D721Med (cell line): ENCODE data around the gene PNISR.

Source experiments
- DNase-seq: peaks from one replicate; pipeline ENCODE4 v3.0.0; 2011; ENCODE audit warnings: low spot score; ENCODE audit not compliant: insufficient read length
- FAIRE-seq: peaks from 2 replicates; lab custom pipeline; 2011; peaks lifted over from hg19 to GRCh38; lab: Jason Lieb, UNC
- CTCF ChIP-seq: IDR thresholded peaks from 2 replicates; pipeline ENCODE4 v1.5.1; 2012; ENCODE audit warnings: mild to moderate bottlenecking, control low read depth; ENCODE audit not compliant: insufficient read depth; ENCODE audit errors: missing control alignments

The PNISR gene

DNA sequence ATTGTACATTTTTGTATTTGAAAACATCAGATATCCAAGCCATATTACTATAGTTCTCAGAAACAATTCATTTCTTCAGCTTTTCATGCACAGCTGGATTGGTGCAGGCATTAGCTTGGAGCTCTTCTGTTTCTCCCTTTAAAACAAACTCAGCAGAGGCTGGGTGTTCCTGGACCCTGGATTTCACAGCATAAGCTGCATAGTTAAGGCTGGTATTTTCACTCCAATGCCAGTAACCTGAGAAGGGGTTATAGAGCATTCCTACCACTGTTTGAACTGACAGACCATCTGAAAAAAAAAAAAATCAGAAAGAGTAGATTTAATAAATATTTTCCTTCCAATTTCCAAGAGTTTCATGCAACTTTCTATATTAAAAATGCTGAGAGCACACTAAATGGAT lies 55.6 kb downstream of the PNISR start:
- DNase-seq (no peak), FAIRE-seq (no peak)
- no peak for TF ChIP-seq CTCF

DNA sequence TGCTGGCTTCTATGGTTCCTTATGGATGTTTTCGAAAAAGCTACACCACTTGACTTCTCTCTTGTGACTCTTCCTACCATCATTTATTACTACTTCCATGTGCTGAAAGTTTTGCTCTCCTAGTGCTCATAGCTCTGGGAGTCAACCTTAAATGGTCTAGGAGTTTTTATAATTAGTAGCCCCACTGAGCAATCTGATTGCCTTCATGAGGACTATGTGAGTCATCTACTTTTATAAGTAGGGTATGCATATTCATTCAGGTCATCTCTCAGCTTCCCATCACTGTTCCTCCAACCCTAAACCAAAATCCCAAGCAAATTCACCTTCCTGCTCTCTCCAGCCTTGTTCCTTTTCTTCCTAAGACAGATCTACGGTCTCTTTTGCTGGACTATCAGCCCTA lies 58.3 kb downstream of the PNISR start:
- no peak for TF ChIP-seq CTCF
- DNase-seq (no peak), FAIRE-seq (no peak)

- FAIRE-seq (no peak), DNase-seq (no peak)
- no peak for TF ChIP-seq CTCF
Measured at GRCh38 chr6:99364026-99364425, 61.1 kb downstream of the PNISR start.

GRCh38 chr6:99362678-99363268 lies 62.3 kb downstream of the PNISR start:
- no peak for TF ChIP-seq CTCF
- DNase-seq (no peak), FAIRE-seq (no peak)

- TF ChIP-seq CTCF, result no peak
- FAIRE-seq (no peak), DNase-seq (no peak)
Measured at GRCh38 chr6:99359800-99360199, 65.3 kb downstream of the PNISR start.

- TF ChIP-seq CTCF, result no peak
- no peak for FAIRE-seq
- DNase-seq, result no peak
Measured at GRCh38 chr6:99356641-99357040, 68.5 kb downstream of the PNISR start.

- DNase-seq (no peak), FAIRE-seq (no peak)
- no peak for TF ChIP-seq CTCF
Measured at GRCh38 chr6:99354983-99355382, 70.1 kb downstream of the PNISR start.
